Measurements from ENCODE around the gene ZBTB8OS. TPM values are rescaled to one million over a fixed set of nuclear protein-coding genes. Genes with fewer than 3 reads are reported as not detected.

The ZBTB8OS gene
- total RNA-seq, 1 experiment from 2014 or later, result 43.5 TPM

- no peak for DNase-seq (ENCODE audit: low spot score)
These were observed 38.5 kb downstream of the ZBTB8OS start for GRCh38 chr1:32611859-32612188.

DNA sequence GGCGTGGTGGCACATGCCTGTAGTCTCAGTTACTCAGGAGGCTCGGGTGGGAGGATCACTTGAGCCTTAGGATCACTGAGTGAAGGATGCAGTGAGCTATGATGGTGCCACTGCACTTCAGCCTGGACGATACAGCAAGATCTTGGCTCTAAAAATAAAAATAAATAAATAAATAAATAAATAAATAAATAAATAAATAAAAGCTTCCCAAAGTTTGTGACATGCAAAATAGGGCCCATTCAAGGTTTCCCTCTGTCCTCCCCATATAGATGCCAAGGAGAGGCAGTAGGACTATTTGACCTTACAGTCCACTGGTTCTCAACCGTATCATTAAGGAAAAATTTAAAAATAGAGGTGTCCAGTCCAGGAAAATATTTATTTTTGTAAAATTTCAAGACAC is 41.2 kb downstream of the ZBTB8OS start:
- no peak for DNase-seq (ENCODE audit: low spot score)

- DNase-seq (ENCODE audit: low spot score), result no peak
These were observed 43.6 kb downstream of the ZBTB8OS start for GRCh38 chr1:32606565-32607371.

DNA sequence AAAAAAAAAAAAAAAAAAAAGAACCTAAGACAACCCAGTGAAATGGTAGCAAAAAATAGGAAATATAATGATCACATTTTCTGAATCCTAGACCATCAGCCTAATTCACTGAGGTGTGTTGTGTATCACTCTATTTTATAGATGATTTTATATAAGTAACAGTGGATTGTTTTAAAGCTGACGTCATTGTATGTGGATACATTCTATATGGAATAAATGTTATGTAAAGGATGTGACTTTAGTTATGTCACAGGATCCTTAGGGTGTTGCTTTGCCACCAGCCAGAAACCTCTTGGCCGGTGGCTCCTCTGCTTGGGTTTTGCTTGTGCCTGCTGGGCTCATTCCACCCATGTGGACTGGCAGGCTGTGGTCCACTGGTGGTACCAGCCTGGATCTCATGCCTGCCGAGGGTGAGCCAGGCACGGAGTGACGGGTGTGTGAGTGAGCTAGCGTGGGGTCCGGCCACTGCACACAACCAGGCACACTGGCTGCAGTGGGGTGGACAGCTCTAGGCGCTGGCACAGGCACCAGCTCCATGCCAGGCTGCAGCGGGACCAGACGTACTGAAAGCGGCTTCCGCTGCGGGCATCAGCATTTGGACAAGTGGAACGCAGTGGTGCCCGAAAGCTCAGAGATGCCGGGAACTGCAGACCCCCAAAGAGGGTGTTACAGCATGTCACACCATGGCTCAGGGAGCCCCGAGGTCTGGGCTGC is 44.5 kb downstream of the ZBTB8OS start:
- no peak for DNase-seq (ENCODE audit: low spot score)

DNA sequence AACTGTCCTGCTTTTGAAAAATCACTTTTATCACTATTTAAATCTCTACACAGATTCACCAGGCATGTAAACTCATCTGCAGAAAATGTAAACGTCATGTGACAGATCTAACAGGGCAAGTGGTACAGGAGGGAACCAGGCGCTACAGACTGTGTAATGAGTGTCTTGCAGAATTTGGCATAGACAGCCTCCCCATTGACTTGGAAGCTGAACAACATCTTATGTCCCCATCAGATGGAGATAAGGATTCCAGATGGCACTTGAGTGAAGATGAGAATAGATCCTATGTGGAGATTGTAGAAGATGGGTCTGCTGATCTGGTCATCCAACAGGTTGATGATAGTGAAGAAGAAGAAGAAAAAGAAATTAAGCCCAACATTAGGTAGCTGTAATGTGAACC is 50.3 kb downstream of the ZBTB8OS start:
- DNase-seq (ENCODE audit: low spot score), result no peak

GRCh38 chr1:32592943-32593342 is 57.4 kb downstream of the ZBTB8OS start:
- no peak for DNase-seq (ENCODE audit: low spot score)

DNA sequence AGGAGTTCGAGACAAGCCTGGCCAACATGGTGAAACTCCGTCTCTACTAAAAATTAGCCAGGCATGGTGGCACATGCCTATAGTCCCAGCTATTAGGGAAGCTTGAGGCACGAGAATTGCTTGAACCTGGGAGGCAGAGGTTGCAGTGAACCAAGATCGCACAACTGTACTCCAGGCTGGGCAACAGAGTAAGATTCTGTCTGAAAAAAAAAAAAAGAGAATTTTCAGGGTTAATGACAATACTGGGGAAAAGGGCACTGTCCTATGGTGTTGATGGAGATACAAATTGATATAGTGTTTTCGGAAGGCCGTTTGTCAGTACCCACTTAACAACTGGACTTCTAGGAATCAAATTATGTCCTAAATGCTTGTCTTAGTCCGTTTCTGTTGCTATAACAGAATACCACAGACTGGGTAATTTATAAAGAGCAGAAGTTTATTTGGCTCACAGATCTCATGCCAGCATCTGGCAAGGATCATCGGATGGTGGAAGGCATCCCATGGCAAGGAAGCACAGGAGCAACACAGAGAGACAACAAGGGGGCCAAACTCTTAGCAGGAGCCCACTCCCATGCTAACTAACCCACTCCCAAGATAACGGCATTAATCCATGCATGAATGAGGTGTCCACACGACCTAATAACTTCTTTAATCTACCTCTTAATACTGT is 69.9 kb downstream of the ZBTB8OS start:
- no peak for DNase-seq (ENCODE audit: low spot score)

Small RNAs within 50 kb of the gene (small RNA-seq; reads per million reads assigned to genes)
- gene RF00019, result not detected

Other genes with a start within 250 kb of the ZBTB8OS start
- not detected in 2 replicates for gene ZBTB8B, start 185.5 kb downstream of the ZBTB8OS start, total RNA-seq (2014; rRNA removed; shearing (Covaris generic))
- gene ZBTB8A, start 111.1 kb downstream of the ZBTB8OS start, total RNA-seq (2014; rRNA removed; shearing (Covaris generic)), result 0.84 and 1.0 TPM in 2 replicates
- gene RBBP4, start 658 bp upstream of the ZBTB8OS start, total RNA-seq (2014; rRNA removed; shearing (Covaris generic)), result 109 and 126 TPM in 2 replicates
- 0.65 and 0.76 TPM in 2 replicates for gene SYNC, start 52.2 kb upstream of the ZBTB8OS start, total RNA-seq (2014; rRNA removed; shearing (Covaris generic))
- 148 and 154 TPM in 2 replicates for gene YARS1, start 166.8 kb upstream of the ZBTB8OS start, total RNA-seq (2014; rRNA removed; shearing (Covaris generic))
- gene S100PBP, start 167.1 kb upstream of the ZBTB8OS start, total RNA-seq (2014; rRNA removed; shearing (Covaris generic)), result 7.4 and 7.9 TPM in 2 replicates
- not detected in 2 replicates for gene FNDC5, start 220.4 kb upstream of the ZBTB8OS start, total RNA-seq (2014; rRNA removed; shearing (Covaris generic))
- 0.79 and 2.4 TPM in 2 replicates for gene HPCA, start 235.9 kb upstream of the ZBTB8OS start, total RNA-seq (2014; rRNA removed; shearing (Covaris generic))